HCT116 (cell line): Measurements from ENCODE around the gene GSTM4. TPM values are rescaled to one million over a fixed set of nuclear protein-coding genes. Genes with fewer than 3 reads are reported as not detected.
"Not testable (repeated sequence)": the region's sequence is repeated elsewhere in the genome, so short reads cannot be mapped to it uniquely, and the experiment has no call there.

Experiments used
- ATAC-seq: fragments of 200-7000 bp; cut with Tn5 transposase; 2 replicates; pipeline ENCODE4 v1.9.1; 2020; ENCODE audit warnings: mild to moderate bottlenecking, moderate library complexity
- BruUV-seq: library from RNA; stranded (reverse); fragments of 400-500 nt; replicated peaks from 2 replicates; lab custom pipeline; 2021; lab: Mats Ljungman, UMichigan
- CTCF ChIA-PET: fragments of 300-600 bp; sonication (Branson Sonifier 250); formaldehyde crosslinking; loops from one replicate; lab custom pipeline; 2021; ENCODE audit warnings: antibody characterized with exemption; lab: Charles Lee
- POLR2A ChIA-PET: fragments of 300-600, 350-600 bp; sonication (Branson Sonifier 250); formaldehyde crosslinking; loops from one replicate; lab custom pipeline; 2021; ENCODE audit warnings: antibody characterized with exemption; lab: Charles Lee
- RAD21 ChIA-PET, 2 experiments: fragments of 300-600 bp; sonication (Branson Sonifier 250); formaldehyde crosslinking; loops; one replicate each; lab custom pipeline; 2023; ENCODE audit warnings: low total read pairs in 2 of 2; ENCODE audit not compliant: uncharacterized antibody in 2 of 2, unreplicated experiment in 2 of 2, low non-redundant PET in 1 of 2; lab: Charles Lee
- DNase-seq: peaks from one replicate; pipeline ENCODE4 v3.0.0-alpha.2; 2010; ENCODE audit warnings: low read depth, low spot score
- H2AFZ ChIP-seq: fragments of 200-600 bp; shearing (Covaris generic), sonication (generic); 2 replicates; pipeline ENCODE4 v1.6.1; 2017; ENCODE audit warnings: low read depth, mixed run types, mixed read lengths, antibody characterized with exemption, low read length; ENCODE audit not compliant: poor library complexity, severe bottlenecking
- H3K27ac ChIP-seq: 2 replicates; pipeline ENCODE4 v1.5.1; 2012; ENCODE audit warnings: low read depth, low read length
- H3K27me3 ChIP-seq: fragments of 200-600 bp; sonication (generic); 2 replicates; pipeline ENCODE4 v1.6.1; 2016; ENCODE audit warnings: mixed run types, low read length, mixed read lengths; ENCODE audit not compliant: insufficient read depth
- H3K36me3 ChIP-seq, 2 experiments: fragments of 200-500 bp in 1 of 2; fragments of 200-600 bp in 1 of 2; sonication (Bioruptor generic) in 1 of 2; sonication (generic) in 1 of 2; 2 replicates each; pipeline versions ENCODE4 v1.5.1 to v1.6.1; 2014 to 2016; ENCODE audit warnings: low read length in 2 of 2, inconsistent platforms in 1 of 2, mixed read lengths in 1 of 2, mixed run types in 1 of 2; ENCODE audit not compliant: insufficient read depth in 2 of 2, control insufficient read depth in 1 of 2
- H3K4me1 ChIP-seq, 2 experiments: fragments of 200-600 bp in 1 of 2; sonication (generic) in 1 of 2; 2 replicates each; pipeline versions ENCODE4 v1.5.1 to v1.6.1; 2012 to 2017; ENCODE audit warnings: low read length in 2 of 2, inconsistent platforms in 1 of 2, mild to moderate bottlenecking in 1 of 2, mixed read lengths in 1 of 2, mixed run types in 1 of 2, moderate library complexity in 1 of 2; ENCODE audit not compliant: insufficient read depth in 2 of 2, control insufficient read depth in 1 of 2
- H3K4me2 ChIP-seq: fragments of 200-600 bp; sonication (generic); 2 replicates; pipeline ENCODE4 v1.6.1; 2017; ENCODE audit warnings: mixed run types, low read length, mixed read lengths
- H3K4me3 ChIP-seq, 2 experiments: fragments of 200-600 bp in 1 of 2; sonication (generic) in 1 of 2; replicated peaks in 1 of 2; 2 replicates each; pipeline ENCODE4 v1.5.1; 2011 to 2016; ENCODE audit warnings: low read length in 2 of 2, control low read depth in 1 of 2, low read depth in 1 of 2, mild to moderate bottlenecking in 1 of 2, mixed read lengths in 1 of 2, mixed run types in 1 of 2
- H3K79me2 ChIP-seq: fragments of 200-600 bp; sonication (generic); 2 replicates; pipeline ENCODE4 v1.6.1; 2017; ENCODE audit warnings: mild to moderate bottlenecking, mixed run types, low read length, moderate library complexity, mixed read lengths; ENCODE audit not compliant: insufficient read depth
- H3K9ac ChIP-seq: fragments of 200-600 bp; sonication (generic); 2 replicates; pipeline ENCODE4 v1.6.1; 2016; ENCODE audit warnings: low read length, mixed read lengths
- H3K9me2 ChIP-seq: fragments of 200-600 bp; sonication (generic), shearing (Covaris generic); 2 replicates; pipeline ENCODE4 v1.6.1; 2017; ENCODE audit warnings: mixed run types, mild to moderate bottlenecking, moderate library complexity; ENCODE audit not compliant: insufficient read depth
- H3K9me3 ChIP-seq, 2 experiments: fragments of 200-500 bp in 1 of 2; fragments of 200-600 bp in 1 of 2; sonication (Bioruptor generic) in 1 of 2; sonication (generic) in 1 of 2; 2 replicates each; pipeline ENCODE4 v1.6.1; 2014 to 2017; ENCODE audit warnings: low read length in 2 of 2, mixed read lengths in 2 of 2, inconsistent platforms in 1 of 2, low read depth in 1 of 2, mild to moderate bottlenecking in 1 of 2, mixed run types in 1 of 2, moderate library complexity in 1 of 2; ENCODE audit not compliant: control insufficient read depth in 1 of 2, insufficient read depth in 1 of 2
- H4K20me1 ChIP-seq: fragments of 200-600 bp; sonication (generic), shearing (Covaris generic); 2 replicates; pipeline ENCODE4 v1.6.1; 2017; ENCODE audit warnings: mixed run types, mild to moderate bottlenecking, moderate library complexity; ENCODE audit not compliant: insufficient read depth
- intact Hi-C: fragments of 100-400 bp; cut with micrococcal nuclease; formaldehyde crosslinking; loops from 2 replicates; pipeline ENCODE4 v1.10.0; 2022
- total RNA-seq: library from RNA; stranded (reverse); gene quantifications from one replicate; pipeline ENCODE4 v1.2.1, GENCODE V29; 2021; ENCODE audit not compliant: unreplicated experiment

GSTM4 gene
- total RNA-seq, 1 experiment from 2014 or later: 15.9 TPM

- H3K79me2 ChIP-seq, intact Hi-C loops, H3K9me2 ChIP-seq, H2AFZ ChIP-seq, RAD21 ChIA-PET, BruUV-seq, H3K27me3 ChIP-seq, H3K4me3 ChIP-seq, CTCF ChIA-PET, DNase-seq, H3K27ac ChIP-seq, H3K4me2 ChIP-seq, ATAC-seq, H3K9me3 ChIP-seq, POLR2A ChIA-PET, H3K36me3 ChIP-seq, H3K9ac ChIP-seq, H3K4me1 ChIP-seq, H4K20me1 ChIP-seq: not testable (repeated sequence)
Measured at GRCh38 chr1:109684777-109685176, 28.9 kb downstream of the GSTM4 start.

GRCh38 chr1:109685399-109685798, 29.5 kb downstream of the GSTM4 start:
- POLR2A ChIA-PET, H3K9me3 ChIP-seq, H3K9me2 ChIP-seq, H2AFZ ChIP-seq, H3K79me2 ChIP-seq, RAD21 ChIA-PET, H4K20me1 ChIP-seq, BruUV-seq, CTCF ChIA-PET, H3K36me3 ChIP-seq, H3K4me1 ChIP-seq, H3K27ac ChIP-seq, H3K4me2 ChIP-seq, ATAC-seq, DNase-seq, H3K9ac ChIP-seq, intact Hi-C loops, H3K27me3 ChIP-seq, H3K4me3 ChIP-seq: not testable (repeated sequence)

GRCh38 chr1:109685890-109686289, 30.0 kb downstream of the GSTM4 start:
- H3K9ac ChIP-seq, H3K4me2 ChIP-seq, H3K27me3 ChIP-seq, H4K20me1 ChIP-seq, intact Hi-C loops, H3K9me2 ChIP-seq, H3K4me1 ChIP-seq, CTCF ChIA-PET, H2AFZ ChIP-seq, BruUV-seq, H3K36me3 ChIP-seq, H3K27ac ChIP-seq, POLR2A ChIA-PET, H3K4me3 ChIP-seq, DNase-seq, H3K79me2 ChIP-seq, H3K9me3 ChIP-seq, RAD21 ChIA-PET, ATAC-seq: not testable (repeated sequence)

GRCh38 chr1:109687109-109687508, 31.2 kb downstream of the GSTM4 start:
- BruUV-seq, POLR2A ChIA-PET, H3K4me1 ChIP-seq, H3K9me3 ChIP-seq, RAD21 ChIA-PET, H3K36me3 ChIP-seq, H3K27me3 ChIP-seq, H3K27ac ChIP-seq, H3K79me2 ChIP-seq, H3K4me3 ChIP-seq, H3K4me2 ChIP-seq, ATAC-seq, H4K20me1 ChIP-seq, H3K9me2 ChIP-seq, CTCF ChIA-PET, H2AFZ ChIP-seq, H3K9ac ChIP-seq, intact Hi-C loops, DNase-seq: not testable (repeated sequence)
